Measurements from ENCODE around the gene EZH1. TPM values are rescaled to one million over a fixed set of nuclear protein-coding genes. Genes with fewer than 3 reads are reported as not detected.

The EZH1 gene
- total RNA-seq, 1 donor from 2014 or later: 43.3 TPM

DNA sequence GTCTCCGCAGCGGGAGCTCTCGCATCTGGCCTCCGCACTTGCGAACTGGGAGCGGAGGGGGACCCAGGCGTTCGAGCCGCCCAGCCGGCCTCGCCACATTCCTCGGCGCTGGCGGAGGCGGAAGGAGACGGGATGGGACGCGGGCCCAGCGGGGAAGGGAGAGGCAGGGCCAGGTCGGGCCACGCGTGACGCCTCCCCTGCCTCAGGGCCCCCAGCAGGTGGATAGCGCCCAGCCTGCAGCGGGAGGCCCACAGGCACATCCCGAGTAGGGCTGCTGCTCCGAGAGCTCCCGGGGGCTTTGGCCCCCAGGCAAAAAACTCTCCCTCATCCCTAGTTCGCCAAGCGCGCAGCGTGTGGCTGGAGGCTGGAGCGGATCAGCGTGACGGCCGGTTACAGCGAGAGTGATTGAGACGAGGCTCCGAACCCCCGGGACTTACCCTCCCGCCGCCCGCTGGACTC, 68.8 kb downstream of the EZH1 start:
- intact Hi-C loops (cut with micrococcal nuclease): loop anchor here (10.0 kb wide), 1 partner anchor 61 kb away; no protein-coding TSS in a partner anchor
- Histone ChIP-seq H3K4me1 (peaks cover 79% of the 10 kb centered on the region), H3K4me3 (peak overlapping the region; percentile 98), H3K36me3 (peaks cover 26% of the 10 kb centered on the region), H3K9me3 (replicated peaks) (no peaks in the 10 kb centered on the region), H3K27ac (replicated peaks) (peak overlapping the region; percentile 97), H3K27me3 (ENCODE audit: low read depth) (no peaks in the 10 kb centered on the region)
- peak; percentile 67 for DNase-seq
- TF ChIP-seq, protein P1, sequence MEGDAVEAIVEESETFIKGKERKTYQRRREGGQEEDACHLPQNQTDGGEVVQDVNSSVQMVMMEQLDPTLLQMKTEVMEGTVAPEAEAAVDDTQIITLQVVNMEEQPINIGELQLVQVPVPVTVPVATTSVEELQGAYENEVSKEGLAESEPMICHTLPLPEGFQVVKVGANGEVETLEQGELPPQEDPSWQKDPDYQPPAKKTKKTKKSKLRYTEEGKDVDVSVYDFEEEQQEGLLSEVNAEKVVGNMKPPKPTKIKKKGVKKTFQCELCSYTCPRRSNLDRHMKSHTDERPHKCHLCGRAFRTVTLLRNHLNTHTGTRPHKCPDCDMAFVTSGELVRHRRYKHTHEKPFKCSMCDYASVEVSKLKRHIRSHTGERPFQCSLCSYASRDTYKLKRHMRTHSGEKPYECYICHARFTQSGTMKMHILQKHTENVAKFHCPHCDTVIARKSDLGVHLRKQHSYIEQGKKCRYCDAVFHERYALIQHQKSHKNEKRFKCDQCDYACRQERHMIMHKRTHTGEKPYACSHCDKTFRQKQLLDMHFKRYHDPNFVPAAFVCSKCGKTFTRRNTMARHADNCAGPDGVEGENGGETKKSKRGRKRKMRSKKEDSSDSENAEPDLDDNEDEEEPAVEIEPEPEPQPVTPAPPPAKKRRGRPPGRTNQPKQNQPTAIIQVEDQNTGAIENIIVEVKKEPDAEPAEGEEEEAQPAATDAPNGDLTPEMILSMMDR (IDR thresholded peaks at IDR 0.05; ENCODE audit: borderline replicate concordance): no peak

DNA sequence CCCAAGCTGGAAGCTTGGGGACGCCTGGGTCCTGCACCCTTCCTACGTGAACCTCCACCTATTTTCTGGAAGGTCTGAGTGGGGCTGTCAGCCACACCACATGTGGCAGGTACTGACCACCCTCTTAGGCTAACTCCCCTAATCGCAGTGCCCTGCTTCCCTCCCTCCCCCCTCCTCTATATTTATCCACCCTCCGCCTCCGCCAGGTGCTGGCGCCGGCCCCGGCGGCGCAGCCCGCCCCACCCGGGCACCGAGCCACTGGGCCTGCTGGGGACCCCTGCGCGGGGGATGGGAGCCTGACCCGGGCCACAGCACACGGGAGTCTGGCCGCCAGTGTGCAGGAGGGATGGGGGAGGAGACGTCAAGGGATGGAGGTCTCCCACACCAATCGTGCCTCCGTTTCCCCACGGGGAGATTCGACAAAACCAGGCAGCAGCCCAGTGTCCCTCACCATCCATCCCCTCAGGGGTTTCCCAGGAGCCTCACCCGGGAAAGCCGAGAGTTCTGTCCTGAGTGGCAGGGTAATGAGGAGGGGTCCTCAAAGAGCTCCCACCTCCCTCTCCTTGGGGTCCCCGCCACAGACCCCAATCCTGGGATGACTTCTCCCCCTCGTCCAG, 69.4 kb downstream of the EZH1 start:
- DNase-seq: peak; percentile 70
- Histone ChIP-seq H3K9me3 (replicated peaks) (no peaks in the 10 kb centered on the region), H3K4me1 (peaks cover 79% of the 10 kb centered on the region), H3K36me3 (peaks cover 31% of the 10 kb centered on the region), H3K27ac (replicated peaks) (peak overlapping the region; percentile 97), H3K27me3 (ENCODE audit: low read depth) (no peaks in the 10 kb centered on the region), H3K4me3 (peak overlapping the region; percentile 98)
- TF ChIP-seq, protein P1 (IDR thresholded peaks at IDR 0.05; ENCODE audit: borderline replicate concordance): no peak
- intact Hi-C loops (cut with micrococcal nuclease): loop anchor here (10.0 kb wide), 1 partner anchor 61 kb away; no protein-coding TSS in a partner anchor

DNA sequence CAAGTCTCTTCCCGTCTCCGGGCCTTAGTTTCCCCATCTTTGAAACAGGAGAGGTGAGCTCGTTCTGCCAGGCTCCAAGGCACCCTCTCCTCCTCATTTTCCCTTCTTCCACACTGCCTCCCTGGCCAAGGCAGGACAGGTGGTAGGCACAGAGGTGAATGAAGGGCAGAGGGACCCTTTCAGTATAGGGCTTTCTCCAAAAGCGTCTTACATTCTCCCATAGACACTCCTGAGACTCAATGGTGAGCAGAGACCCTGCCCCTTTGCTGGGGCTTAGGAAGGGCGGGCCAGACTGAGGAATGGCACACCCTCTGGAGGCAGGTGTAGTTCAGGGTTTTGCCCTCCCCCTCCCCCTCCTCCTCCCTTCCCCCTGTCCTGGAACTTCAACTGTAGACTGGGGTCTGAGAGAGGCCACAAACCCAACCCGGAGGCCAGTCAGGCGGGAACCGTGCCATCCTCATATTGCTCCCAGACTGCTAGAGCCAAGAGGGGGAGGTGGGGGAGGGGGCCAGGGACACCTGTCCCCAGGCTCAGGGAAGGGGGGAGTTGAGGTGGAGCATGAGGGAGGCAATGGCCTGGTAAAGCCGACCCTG, 70.0 kb downstream of the EZH1 start:
- intact Hi-C loops (cut with micrococcal nuclease): loop anchor here (10.0 kb wide), 1 partner anchor 60 kb away; no protein-coding TSS in a partner anchor
- Histone ChIP-seq H3K27me3 (ENCODE audit: low read depth) (no peaks in the 10 kb centered on the region), H3K36me3 (peaks cover 37% of the 10 kb centered on the region), H3K4me1 (peaks cover 76% of the 10 kb centered on the region), H3K9me3 (replicated peaks) (no peaks in the 10 kb centered on the region), H3K27ac (replicated peaks) (peak overlapping the region; percentile 97), H3K4me3 (peak overlapping the region; percentile 98)
- TF ChIP-seq, protein P1 (IDR thresholded peaks at IDR 0.05; ENCODE audit: borderline replicate concordance): no peak
- DNase-seq: no peak

DNA sequence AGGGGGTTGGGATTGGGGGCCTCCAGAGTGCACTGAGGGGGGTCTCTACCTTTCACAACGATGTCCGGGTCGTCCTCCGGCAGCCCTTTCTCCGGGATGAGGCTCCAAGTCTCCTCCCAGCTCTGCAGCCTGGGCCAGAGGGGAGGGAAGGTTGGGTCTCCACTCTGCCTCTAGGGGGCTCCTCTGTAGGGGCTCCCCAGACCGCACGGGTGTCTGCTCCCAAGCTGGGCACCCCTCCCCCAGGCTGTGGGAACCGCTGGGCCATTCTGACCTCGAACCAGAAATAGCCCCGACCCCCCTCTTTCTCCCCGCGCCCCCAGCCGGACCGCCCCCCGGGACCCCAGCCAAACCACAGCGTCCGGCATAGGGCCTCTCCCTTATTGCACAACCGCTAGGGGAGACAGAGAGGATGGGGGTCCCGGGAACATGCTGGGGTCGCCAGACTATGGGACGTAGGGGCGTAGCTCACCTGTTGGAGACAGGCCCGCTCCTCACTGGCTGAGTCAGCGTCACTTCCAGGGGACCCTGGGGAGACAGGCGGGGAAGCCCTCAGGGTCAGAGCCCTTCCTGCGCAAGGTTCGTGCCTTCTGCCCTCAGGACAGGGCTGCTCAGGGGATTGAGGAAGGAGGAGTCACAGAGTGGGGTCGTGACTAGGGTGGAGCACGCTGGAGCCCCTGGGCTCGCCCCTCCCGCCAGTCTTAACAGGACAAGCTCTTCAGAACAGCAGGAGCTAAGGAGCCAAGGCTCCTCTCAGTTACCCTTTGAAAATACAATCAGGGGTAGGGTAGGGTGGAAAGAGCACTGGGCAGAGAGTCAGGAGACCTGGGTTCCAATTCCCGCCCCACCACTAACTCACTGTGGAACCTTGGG, 70.7 kb downstream of the EZH1 start:
- DNase-seq: peak; percentile 77
- intact Hi-C loops (cut with micrococcal nuclease): loop anchor here (10.0 kb wide), 1 partner anchor 59 kb away; no protein-coding TSS in a partner anchor
- H3K27ac ChIP-seq (replicated peaks): peak overlapping the region; percentile 97

More for the DNA sequence above, 70.7 kb downstream of the EZH1 start:
- Histone ChIP-seq H3K4me3 (peak overlapping the region; percentile 98), H3K9me3 (replicated peaks) (no peaks in the 10 kb centered on the region), H3K4me1 (peaks cover 76% of the 10 kb centered on the region), H3K27me3 (ENCODE audit: low read depth) (no peaks in the 10 kb centered on the region), H3K36me3 (peaks cover 45% of the 10 kb centered on the region)
- TF ChIP-seq, protein P1 (IDR thresholded peaks at IDR 0.05; ENCODE audit: borderline replicate concordance): peak; percentile 61

All from left ventricle myocardium inferior (tissue), 1 donor.